Measurements from ENCODE around the gene HABP4.

GRCh38 chr9:96460882-96461281, 10.9 kb downstream of the HABP4 start:
- TF ChIP-seq CTCF (IDR thresholded peaks at IDR 0.05; ENCODE audit: low read depth, low read length): no peak
- no peak for TF ChIP-seq EZH2phosphoT487 (IDR thresholded peaks at IDR 0.05; ENCODE audit: low read depth)
